ENCODE results near the gene RASSF7.

The RASSF7 gene

GRCh38 chr11:607020-607780 lies 46.4 kb downstream of the RASSF7 start:
- DNase-seq (ENCODE audit: low spot score), result no peak
- TF ChIP-seq CTCF (IDR thresholded peaks at IDR 0.05; ENCODE audit: extremely low read depth, missing control alignments), result no peak

GRCh38 chr11:607971-608659 lies 47.3 kb downstream of the RASSF7 start:
- DNase-seq (ENCODE audit: low spot score), result no peak
- TF ChIP-seq CTCF (IDR thresholded peaks at IDR 0.05; ENCODE audit: extremely low read depth, missing control alignments), result no peak

- TF ChIP-seq CTCF (IDR thresholded peaks at IDR 0.05; ENCODE audit: extremely low read depth, missing control alignments), result no peak
- DNase-seq (ENCODE audit: low spot score), result no peak
Measured at GRCh38 chr11:608791-609251, 48.1 kb downstream of the RASSF7 start.

GRCh38 chr11:609341-609811 lies 48.6 kb downstream of the RASSF7 start:
- DNase-seq (ENCODE audit: low spot score), result no peak

GRCh38 chr11:610146-610801 lies 49.5 kb downstream of the RASSF7 start:
- no peak for TF ChIP-seq CTCF (IDR thresholded peaks at IDR 0.05; ENCODE audit: extremely low read depth, missing control alignments)
- DNase-seq (ENCODE audit: low spot score), result no peak

More at GRCh38 chr11:609341-609811, 48.6 kb downstream of the RASSF7 start:
- no peak for TF ChIP-seq CTCF (IDR thresholded peaks at IDR 0.05; ENCODE audit: extremely low read depth, missing control alignments)

- no peak for DNase-seq (ENCODE audit: low spot score)
- no peak for TF ChIP-seq CTCF (IDR thresholded peaks at IDR 0.05; ENCODE audit: extremely low read depth, missing control alignments)
Measured at GRCh38 chr11:611001-611996, 50.5 kb downstream of the RASSF7 start.

All from GM20000 (cell line).